ENCODE results near the gene MET.

The MET gene

DNA sequence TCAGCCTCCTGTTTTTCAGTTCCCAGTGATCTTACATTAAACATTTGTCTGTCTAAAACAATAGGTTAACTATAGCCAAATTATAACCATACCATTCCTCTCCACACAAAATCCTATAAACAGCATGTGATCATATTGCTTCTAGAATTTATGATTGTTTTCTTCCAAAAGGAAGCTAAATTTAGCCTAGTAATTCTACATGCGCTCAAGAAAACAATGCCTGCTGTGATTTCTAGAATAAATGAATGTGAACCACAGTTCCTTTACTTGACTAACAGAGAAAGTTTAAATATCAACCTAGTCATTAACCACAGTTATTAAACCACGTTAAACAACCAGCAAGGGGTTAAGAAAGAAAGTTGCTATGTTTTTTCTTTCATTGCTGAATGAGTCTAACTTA lies 26.4 kb downstream of the MET start:
- no peak for TF ChIP-seq GATA1 (IDR thresholded peaks at IDR 0.05; ENCODE audit: low read depth, low read length)
- TF ChIP-seq POLR2A (IDR thresholded peaks at IDR 0.05; ENCODE audit: low read length) = no peak
- no peak for DNase-seq

DNA sequence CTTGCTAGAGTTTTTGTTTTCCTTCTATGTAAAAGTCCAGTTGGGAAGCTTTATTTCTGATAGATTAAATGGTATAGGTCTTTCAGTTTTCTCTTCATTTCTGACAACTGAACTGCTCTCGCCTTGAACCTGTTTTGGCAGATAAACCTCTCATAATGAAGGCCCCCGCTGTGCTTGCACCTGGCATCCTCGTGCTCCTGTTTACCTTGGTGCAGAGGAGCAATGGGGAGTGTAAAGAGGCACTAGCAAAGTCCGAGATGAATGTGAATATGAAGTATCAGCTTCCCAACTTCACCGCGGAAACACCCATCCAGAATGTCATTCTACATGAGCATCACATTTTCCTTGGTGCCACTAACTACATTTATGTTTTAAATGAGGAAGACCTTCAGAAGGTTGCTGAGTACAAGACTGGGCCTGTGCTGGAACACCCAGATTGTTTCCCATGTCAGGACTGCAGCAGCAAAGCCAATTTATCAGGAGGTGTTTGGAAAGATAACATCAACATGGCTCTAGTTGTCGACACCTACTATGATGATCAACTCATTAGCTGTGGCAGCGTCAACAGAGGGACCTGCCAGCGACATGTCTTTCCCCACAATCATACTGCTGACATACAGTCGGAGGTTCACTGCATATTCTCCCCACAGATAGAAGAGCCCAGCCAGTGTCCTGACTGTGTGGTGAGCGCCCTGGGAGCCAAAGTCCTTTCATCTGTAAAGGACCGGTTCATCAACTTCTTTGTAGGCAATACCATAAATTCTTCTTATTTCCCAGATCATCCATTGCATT lies 27.1 kb downstream of the MET start:
- no peak for DNase-seq
- no peak for TF ChIP-seq GATA1 (IDR thresholded peaks at IDR 0.05; ENCODE audit: low read depth, low read length)
- TF ChIP-seq POLR2A (IDR thresholded peaks at IDR 0.05; ENCODE audit: low read length) = no peak

- no peak for TF ChIP-seq GATA1 (IDR thresholded peaks at IDR 0.05; ENCODE audit: low read depth, low read length)
- TF ChIP-seq POLR2A (IDR thresholded peaks at IDR 0.05; ENCODE audit: low read length) = no peak
- no peak for DNase-seq
Measured at GRCh38 chr7:116699722-116700120, 27.7 kb downstream of the MET start.

GRCh38 chr7:116702046-116702785 lies 30.2 kb downstream of the MET start:
- TF ChIP-seq POLR2A (IDR thresholded peaks at IDR 0.05; ENCODE audit: low read length) = no peak
- no peak for TF ChIP-seq GATA1 (IDR thresholded peaks at IDR 0.05; ENCODE audit: low read depth, low read length)

DNA sequence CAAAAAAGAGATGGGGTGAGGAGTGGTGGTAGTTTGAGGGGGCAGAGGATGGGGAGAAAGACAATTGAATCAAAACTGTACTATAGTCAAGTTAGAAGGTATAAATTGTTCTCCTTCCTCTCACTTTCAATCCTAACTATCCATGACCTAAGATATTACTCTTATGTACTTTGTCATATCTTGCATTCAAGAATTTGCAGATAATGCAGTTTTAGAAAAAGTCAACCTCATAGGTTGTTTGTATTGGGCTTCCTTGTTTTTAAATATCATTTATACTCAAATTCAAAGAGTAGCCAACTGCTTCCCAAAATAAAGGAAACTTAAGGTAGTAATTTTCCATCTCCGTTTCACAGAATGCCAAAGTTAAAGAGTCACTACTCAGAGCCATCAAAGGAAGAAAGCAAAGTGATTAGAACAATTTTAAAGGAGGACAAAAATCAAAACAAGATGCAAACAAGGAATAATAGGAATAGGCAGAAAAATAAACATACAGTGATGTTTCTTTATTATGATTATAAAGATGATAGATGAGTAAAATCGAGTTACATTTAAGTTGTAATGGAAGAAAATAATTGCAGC lies 32.7 kb downstream of the MET start:
- DNase-seq = no peak
- TF ChIP-seq GATA1 (IDR thresholded peaks at IDR 0.05; ENCODE audit: low read depth, low read length) = no peak
- no peak for TF ChIP-seq POLR2A (IDR thresholded peaks at IDR 0.05; ENCODE audit: low read length)

More at GRCh38 chr7:116702046-116702785, 30.2 kb downstream of the MET start:
- DNase-seq = no peak

DNA sequence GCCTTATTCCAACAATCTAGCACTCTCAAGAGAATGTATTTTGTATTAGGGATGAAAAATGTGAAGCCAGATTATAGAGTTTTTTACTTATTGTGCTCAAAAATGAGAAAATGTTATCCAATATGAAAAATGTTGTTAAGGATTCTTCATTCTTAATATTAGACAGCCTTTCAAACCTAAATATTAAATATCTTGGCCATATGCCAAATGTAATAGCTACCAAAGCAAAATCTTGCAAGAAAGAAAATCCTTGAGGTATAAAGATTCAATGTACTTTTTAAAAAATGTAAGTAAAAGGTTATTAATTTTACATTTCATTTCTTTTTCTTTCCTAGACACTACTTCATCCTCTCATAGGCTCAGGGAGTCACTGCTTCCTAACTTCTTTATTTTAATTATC lies 33.4 kb downstream of the MET start:
- TF ChIP-seq POLR2A (IDR thresholded peaks at IDR 0.05; ENCODE audit: low read length) (no peak), GATA1 (IDR thresholded peaks at IDR 0.05; ENCODE audit: low read depth, low read length) (no peak)
- no peak for DNase-seq

GRCh38 chr7:116706668-116707126 lies 34.7 kb downstream of the MET start:
- no peak for TF ChIP-seq GATA1 (IDR thresholded peaks at IDR 0.05; ENCODE audit: low read depth, low read length)
- TF ChIP-seq POLR2A (IDR thresholded peaks at IDR 0.05; ENCODE audit: low read length) = no peak
- no peak for DNase-seq

- DNase-seq = no peak
- TF ChIP-seq POLR2A (IDR thresholded peaks at IDR 0.05; ENCODE audit: low read length) (no peak), GATA1 (IDR thresholded peaks at IDR 0.05; ENCODE audit: low read depth, low read length) (no peak)
Measured at GRCh38 chr7:116707289-116707688, 35.3 kb downstream of the MET start.

DNA sequence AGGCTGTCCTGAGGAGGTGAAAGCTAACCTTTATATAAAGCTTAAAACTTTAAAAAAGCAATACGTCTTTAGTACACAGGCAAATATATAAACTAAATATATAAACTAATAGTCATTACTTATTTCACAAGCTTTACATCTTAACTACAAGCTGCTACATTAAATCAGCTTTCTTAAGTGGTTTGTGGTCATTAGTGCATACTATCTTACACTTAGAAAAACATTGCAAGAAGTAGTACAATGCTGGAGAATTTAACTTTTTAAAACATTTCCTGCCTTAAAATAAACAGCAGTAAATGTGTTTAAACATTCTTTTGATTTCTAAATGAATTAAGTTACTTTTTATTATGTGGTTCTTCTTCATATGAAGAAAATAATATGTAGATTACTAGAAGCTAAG lies 36.3 kb downstream of the MET start:
- DNase-seq = no peak
- no peak for TF ChIP-seq GATA1 (IDR thresholded peaks at IDR 0.05; ENCODE audit: low read depth, low read length)
- TF ChIP-seq POLR2A (IDR thresholded peaks at IDR 0.05; ENCODE audit: low read length) = no peak

GRCh38 chr7:116708861-116709260 lies 36.9 kb downstream of the MET start:
- no peak for DNase-seq
- no peak for TF ChIP-seq GATA1 (IDR thresholded peaks at IDR 0.05; ENCODE audit: low read depth, low read length)
- no peak for TF ChIP-seq POLR2A (IDR thresholded peaks at IDR 0.05; ENCODE audit: low read length)

GRCh38 chr7:116709336-116709735 lies 37.3 kb downstream of the MET start:
- no peak for TF ChIP-seq GATA1 (IDR thresholded peaks at IDR 0.05; ENCODE audit: low read depth, low read length)
- no peak for TF ChIP-seq POLR2A (IDR thresholded peaks at IDR 0.05; ENCODE audit: low read length)
- DNase-seq = no peak

DNA sequence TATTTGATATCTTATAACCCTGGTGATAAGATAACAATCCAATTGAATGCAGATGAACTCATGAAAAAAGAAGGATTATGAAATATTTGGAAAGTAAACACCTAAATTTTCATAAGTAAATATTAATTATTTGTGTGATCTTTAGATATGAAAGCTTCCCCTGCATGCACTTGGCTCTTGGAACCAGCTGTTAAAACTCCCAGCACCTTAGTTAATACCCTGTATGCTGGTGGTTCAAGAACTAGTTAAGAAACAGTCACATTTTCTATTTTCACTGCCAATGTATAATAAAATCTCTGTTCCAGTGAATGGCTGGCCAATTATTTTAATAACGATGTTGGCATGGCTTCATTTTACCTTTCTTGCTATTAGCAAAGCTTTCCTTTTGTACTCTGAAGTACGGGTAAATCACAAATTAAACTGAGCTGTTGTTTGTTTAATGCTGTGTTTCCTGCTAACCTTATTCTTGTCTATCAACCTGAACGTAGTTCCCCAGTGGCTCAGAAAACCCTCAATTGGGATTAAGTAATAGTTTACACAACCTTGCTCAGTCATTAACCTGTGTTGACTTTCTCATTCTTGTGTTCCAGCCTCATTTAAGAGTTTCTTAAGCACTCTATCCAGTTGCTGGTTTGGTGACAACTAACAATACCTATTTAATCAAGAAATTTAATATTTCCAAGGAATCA lies 38.9 kb downstream of the MET start:
- no peak for TF ChIP-seq POLR2A (IDR thresholded peaks at IDR 0.05; ENCODE audit: low read length)
- no peak for TF ChIP-seq GATA1 (IDR thresholded peaks at IDR 0.05; ENCODE audit: low read depth, low read length)
- DNase-seq = no peak

DNA sequence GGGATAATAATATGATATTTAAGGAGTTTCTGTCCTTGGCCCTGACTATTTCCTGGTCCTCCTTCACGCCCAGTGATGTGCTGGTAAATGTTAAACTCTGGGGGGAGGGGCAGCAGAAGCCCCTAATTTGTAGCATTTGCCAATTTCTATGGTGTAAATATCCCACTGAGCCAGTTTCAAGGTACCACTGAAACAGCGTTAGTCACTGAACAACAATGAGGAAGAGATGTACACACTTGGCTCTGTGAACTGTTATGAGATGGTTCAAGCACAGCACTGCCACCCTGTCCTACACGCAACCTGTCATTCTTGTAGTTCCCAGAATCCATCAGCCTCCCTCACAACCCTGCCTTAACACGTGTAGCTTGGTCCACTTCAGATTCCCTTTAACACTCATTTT lies 39.8 kb downstream of the MET start:
- no peak for TF ChIP-seq GATA1 (IDR thresholded peaks at IDR 0.05; ENCODE audit: low read depth, low read length)
- TF ChIP-seq POLR2A (IDR thresholded peaks at IDR 0.05; ENCODE audit: low read length) = no peak
- no peak for DNase-seq

GRCh38 chr7:116713500-116713899 lies 41.5 kb downstream of the MET start:
- no peak for TF ChIP-seq POLR2A (IDR thresholded peaks at IDR 0.05; ENCODE audit: low read length)
- no peak for TF ChIP-seq GATA1 (IDR thresholded peaks at IDR 0.05; ENCODE audit: low read depth, low read length)
- DNase-seq = no peak

Data from erythroblast (primary cell).